Measurements from ENCODE around the gene TSPAN18. TPM values are rescaled to one million over a fixed set of nuclear protein-coding genes. Genes with fewer than 3 reads are reported as not detected.

Gene TSPAN18
- total and polyA plus RNA-seq, 2 of the 4 experiments (the other 2 are of a cell fraction) = 0.36 to 1.1 TPM

- BruUV-seq (replicated peaks) = no TSS peak
- Histone ChIP-seq H2AFZ (replicated peaks; ENCODE audit: low read length, poor library complexity) (no peak overlapping the region), H3K56ac (ENCODE audit: extremely low read depth, insufficient read depth, low read length) (no peak overlapping the region), H3K4ac (ENCODE audit: low read depth, low read length) (no peak overlapping the region), H3K9me3 (ENCODE audit: control insufficient read depth, insufficient read depth, low read length) (no peaks in the 10 kb centered on the region), H2AK5ac (ENCODE audit: low read depth, low read length) (no peak overlapping the region), H3K79me1 (ENCODE audit: low read depth in 1 of 2, low read length in 2 of 2) (peaks cover 6 to 14% of the 10 kb centered on the region in 2 experiments), H2BK15ac (ENCODE audit: low read depth, low read length) (no peak overlapping the region), H3K4me1 (ENCODE audit: control insufficient read depth, insufficient read depth, low read length) (no peaks in the 10 kb centered on the region; the same call in 1 of the 2 replicates), H3K27ac (ENCODE audit: insufficient read depth, low read length) (no peak overlapping the region), H3K14ac (replicated peaks; ENCODE audit: low read depth, low read length) (no peak overlapping the region), H3K9ac (ENCODE audit: low read depth, low read length) (no peak overlapping the region), H3K23ac (ENCODE audit: low read depth, low read length) (no peak overlapping the region), H3K4me3 (ENCODE audit: insufficient read depth, low read depth, low read length) (no peak overlapping the region), H2BK20ac (ENCODE audit: low read depth, low read length) (no peak overlapping the region), H3K36me3 (ENCODE audit: control insufficient read depth, insufficient read depth, low read length) (peaks cover 37% of the 10 kb centered on the region; the same call in 1 of the 2 replicates), H3K27me3 (ENCODE audit: control insufficient read depth, insufficient read depth, low read length) (no peaks in the 10 kb centered on the region), H4K5ac (ENCODE audit: low read depth, low read length) (no peak overlapping the region), H3K18ac (ENCODE audit: low read depth, low read length) (no peak overlapping the region), H3K4me2 (ENCODE audit: low read depth, low read length) (no peak overlapping the region), H2BK5ac (ENCODE audit: low read depth, low read length, poor library complexity, severe bottlenecking) (no peak overlapping the region), H2BK120ac (ENCODE audit: low read depth, low read length) (no peak overlapping the region), H3K9me1 (ENCODE audit: insufficient read depth, low read length) (peaks cover 7% of the 10 kb centered on the region), H4K8ac (ENCODE audit: low read depth in 2 of 2, low read length in 2 of 2) (no peak overlapping the region), H4K91ac (ENCODE audit: insufficient read depth, low read depth, low read length) (no peak overlapping the region), H4K20me1 (ENCODE audit: insufficient read depth, low read length) (peaks cover 34% of the 10 kb centered on the region), H2AK9ac (replicated peaks; ENCODE audit: low read depth, low read length, poor library complexity) (peak overlapping the region; percentile 5)
- ATAC-seq (ENCODE audit: low read depth) (no peak), DNase-seq (no peak)
- ChIA-PET CTCF (interaction anchor here (0.6 kb wide), 1 partner anchor 311 kb away, joined by 3 read pairs; no protein-coding TSS in a partner anchor), POLR2A (ENCODE audit: unreplicated experiment) (no interaction called here)
- WGBS, 2 experiments (ENCODE audit: extremely low coverage in 2 of 2, insufficient read length in 1 of 2) = 100% methylated on average over 1 of the region's 19 CpGs; no CpG with 5 or more reads in 1 of the 2 experiments
- intact Hi-C loops (cut with micrococcal nuclease) (no loop called here), dilution Hi-C loops (cut with HindIII; ENCODE audit: low sequenced_read_pairs, unreplicated experiment) (no loop called here), in situ Hi-C loops (cut with MboI; ENCODE audit: low sequenced_read_pairs) (loop anchor here (10.0 kb wide), 1 partner anchor 357 kb away; no protein-coding TSS in a partner anchor)
- TF ChIP-seq ELK1 (IDR thresholded peaks at IDR 0.05; ENCODE audit: borderline replicate concordance, low read depth, low read length) = no peak
- no peak for TF ChIP-seq MAZ (IDR thresholded peaks at IDR 0.05; ENCODE audit: borderline replicate concordance, low read depth, low read length)
- no peak for TF ChIP-seq CTCF (conservative IDR thresholded peaks at IDR 0.05; ENCODE audit: low read depth, low read length)
- no peak for TF ChIP-seq BHLHE40 (IDR thresholded peaks at IDR 0.05; ENCODE audit: low read depth, low read length)
- TF ChIP-seq POLR2A (IDR thresholded peaks at IDR 0.05; ENCODE audit: low read depth, low read length) = no peak
Observed at GRCh38 chr11:44938066-44938691, 211.4 kb downstream of the TSPAN18 start.

Measured in IMR-90 (cell line).